GM19463 (cell line): ENCODE data around the gene HMMR.
A peak's percentile ranks its signal among the peaks of the same experiment; 100 is the strongest.

Experiments used
- ATAC-seq: cut with Tn5 transposase; IDR thresholded peaks from one replicate; pipeline ENCODE4 v1.9.1; 2021; ENCODE audit warnings: mild to moderate bottlenecking, moderate library complexity; ENCODE audit not compliant: unreplicated experiment

Gene HMMR

DNA sequence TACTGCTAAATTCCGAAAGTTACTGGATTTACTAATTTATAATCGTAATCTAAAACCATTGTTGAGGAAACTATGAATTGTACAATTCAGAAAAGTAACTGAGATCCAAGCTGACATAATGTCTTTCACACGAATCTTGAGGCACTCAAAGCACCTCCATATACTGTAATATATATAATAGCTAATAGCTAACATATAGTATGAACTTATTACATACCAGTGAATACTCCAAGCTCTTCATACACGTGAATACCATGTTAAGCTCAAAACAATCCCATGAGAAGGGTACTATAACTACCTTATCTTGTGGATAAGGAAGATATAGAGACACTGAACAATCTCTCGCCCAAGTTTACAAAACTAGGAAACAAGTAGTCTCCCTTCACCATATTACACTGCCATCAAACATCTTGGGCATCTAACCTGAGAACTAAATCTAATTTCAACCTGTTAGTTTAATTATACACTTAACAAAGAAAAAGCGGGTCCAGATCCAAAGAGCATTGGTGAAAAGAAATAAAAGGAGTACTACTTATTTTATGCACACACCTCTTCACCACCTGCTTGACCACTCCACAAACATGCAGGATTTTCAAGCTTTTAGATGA lies 1.6 kb upstream of the HMMR start:
- no peak for ATAC-seq

DNA sequence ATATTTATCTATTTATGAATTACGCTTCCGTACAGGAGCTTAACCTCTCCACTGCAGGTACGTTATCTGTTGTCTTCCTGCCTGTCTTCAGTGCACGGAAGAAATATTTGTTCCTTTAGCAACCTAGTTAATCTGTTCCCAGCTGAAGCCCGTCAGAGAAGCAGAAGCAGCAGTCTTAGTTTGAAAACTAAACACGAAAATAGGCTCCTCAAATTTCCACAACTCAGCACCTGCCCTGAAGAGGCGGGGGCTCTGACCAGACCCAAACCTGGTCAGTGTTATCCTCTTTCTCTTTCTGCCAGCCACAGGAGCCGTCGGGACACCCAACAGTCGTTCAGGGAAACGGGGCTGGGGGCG lies 992 bp upstream of the HMMR start:
- peak; percentile 2 for ATAC-seq

DNA sequence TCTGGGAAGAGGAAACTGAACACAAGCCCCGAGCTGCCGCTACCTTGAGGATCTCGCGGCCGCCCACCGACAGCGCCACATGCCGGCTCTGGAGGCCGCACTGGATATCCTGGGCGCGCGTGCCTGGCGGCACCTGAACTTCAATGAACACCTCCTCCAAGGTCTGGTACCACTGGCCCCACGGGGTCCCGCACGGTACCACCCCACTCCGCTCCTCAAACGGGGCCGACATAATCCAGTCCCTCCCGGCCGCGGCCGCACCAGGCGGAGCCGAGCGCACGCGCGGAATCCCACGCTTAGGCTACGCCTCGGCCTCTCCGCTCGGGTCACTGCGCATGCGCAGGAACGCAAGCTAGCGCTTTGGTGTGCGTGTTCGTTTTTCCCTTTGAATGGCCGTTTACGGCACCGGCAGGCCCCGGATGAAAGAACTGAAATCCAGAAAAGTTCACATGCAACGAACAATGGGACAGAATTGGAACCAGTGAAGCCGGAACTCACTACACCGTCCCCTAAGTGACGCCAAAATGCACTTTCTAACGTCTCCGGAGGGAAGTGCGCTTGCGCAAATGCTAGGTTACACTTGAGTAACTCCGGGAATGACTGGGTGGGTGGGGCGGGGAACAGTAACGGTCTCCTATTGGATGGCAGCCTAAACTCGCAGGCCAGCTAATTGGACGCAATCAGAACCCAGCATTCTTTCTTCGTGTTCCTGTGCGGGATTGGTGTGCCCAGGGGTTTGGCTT lies 442 bp upstream of the HMMR start, which contains the start of gene NUDCD2:
NUDCD2 (minus strand) TSS at position 284 of the 743 bp plus-strand sequence; CDS start at position 232, 52 bp downstream.
- peak; percentile 77 for ATAC-seq

DNA sequence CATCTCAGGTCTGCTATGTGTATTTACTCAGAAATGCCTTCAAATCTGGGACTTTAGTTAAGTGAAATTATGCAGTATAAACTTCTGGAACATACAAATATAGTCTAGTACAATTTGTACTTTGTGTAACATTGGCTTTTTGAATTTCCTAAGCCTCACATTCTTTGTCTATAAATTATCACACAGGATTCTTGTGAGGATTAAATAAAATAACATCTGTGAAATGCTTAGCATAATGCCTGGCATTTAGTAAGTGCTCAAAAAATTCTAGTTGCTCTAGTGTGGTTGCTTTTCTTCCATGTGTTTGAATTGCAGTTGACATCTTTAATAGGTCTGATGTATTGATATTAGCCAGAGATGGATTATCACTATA lies 2.6 kb downstream of the HMMR start:
- ATAC-seq: no peak

DNA sequence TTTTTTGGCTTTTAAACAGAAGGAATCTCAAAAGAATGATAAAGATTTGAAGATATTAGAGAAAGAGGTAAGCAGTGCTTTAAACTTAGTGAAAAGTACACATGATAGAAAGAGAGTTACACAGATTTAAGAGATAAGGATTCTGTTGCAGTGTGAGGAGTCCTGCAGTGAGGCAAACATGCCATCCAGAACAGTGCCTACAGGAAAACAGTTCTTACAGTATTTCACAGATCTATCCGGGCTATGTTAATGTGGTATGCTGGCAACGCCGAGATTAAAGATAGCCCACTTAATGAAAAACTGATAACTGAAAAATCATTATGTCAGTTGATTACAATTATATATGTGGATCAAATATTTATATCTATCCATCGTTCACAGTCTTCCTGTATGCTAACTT lies 7.2 kb downstream of the HMMR start:
- ATAC-seq: no peak

DNA sequence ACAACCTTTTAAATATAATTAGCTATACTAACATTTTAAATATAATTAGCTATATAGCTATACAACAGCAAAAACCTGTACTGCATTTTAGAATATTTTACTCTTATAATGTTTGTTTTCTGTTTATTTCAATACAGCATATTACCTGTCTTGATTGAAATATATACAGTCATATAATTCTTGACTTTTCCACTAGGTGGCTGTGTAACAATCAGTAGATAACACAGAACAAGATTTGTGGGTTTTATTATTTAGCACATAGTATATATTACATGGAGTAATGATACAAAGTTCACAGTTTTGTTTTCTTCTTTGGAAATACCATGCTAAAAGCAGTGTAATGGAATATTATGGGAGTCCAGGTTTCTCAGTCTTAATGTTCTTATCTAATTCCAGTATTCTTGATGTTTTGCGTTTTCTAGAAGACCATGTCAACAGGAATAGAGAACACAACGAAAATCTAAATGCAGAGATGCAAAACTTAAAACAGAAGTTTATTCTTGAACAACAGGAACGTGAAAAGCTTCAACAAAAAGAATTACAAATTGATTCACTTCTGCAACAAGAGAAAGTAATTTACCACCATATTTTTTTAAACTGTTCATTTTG lies 13.3 kb downstream of the HMMR start:
- ATAC-seq: peak; percentile 85

DNA sequence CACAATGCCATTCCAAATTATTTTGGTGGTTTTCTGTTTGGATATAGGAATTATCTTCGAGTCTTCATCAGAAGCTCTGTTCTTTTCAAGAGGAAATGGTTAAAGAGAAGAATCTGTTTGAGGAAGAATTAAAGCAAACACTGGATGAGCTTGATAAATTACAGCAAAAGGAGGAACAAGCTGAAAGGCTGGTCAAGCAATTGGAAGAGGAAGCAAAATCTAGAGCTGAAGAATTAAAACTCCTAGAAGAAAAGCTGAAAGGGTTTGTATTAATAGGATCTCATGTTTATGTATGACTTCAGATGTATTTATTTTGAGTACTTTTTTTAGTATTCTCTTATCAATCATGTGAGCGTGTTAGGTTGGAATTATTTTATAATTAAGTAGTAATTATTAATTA lies 15.0 kb downstream of the HMMR start:
- no peak for ATAC-seq

DNA sequence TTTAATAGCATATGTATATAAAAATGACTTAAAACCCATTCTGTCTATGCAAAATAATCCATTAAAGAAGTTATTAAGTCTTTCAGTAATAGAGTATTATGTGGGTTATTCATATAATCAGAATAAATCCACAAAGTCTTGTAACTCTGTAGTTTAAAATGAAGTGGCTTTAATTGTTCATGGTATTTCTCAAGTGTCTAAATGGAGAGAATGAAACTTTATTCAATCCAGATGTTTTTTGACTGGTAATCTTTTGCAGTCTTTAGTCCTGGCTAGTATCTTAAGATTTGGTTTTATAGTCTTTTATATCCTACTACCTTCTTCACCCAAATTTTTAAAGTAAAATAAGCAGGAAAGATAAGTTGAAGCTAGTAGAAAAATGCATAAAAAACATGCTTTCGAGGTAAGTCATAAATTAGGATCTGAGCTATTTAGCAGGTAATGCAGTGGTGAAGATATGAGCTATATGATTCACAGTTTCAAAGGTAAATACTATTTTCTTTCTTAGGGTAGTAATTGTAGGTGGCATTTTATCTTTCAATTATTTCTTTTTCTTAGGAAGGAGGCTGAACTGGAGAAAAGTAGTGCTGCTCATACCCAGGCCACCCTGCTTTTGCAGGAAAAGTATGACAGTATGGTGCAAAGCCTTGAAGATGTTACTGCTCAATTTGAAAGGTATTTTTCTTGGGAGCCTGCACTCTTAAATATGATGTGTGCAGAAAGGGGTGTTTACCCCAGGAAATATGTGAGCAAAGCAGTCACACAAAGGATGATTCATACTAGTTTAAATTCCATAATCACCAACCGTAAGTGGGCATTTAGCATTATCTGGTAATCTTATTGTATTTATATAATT lies 17.9 kb downstream of the HMMR start:
- no peak for ATAC-seq

DNA sequence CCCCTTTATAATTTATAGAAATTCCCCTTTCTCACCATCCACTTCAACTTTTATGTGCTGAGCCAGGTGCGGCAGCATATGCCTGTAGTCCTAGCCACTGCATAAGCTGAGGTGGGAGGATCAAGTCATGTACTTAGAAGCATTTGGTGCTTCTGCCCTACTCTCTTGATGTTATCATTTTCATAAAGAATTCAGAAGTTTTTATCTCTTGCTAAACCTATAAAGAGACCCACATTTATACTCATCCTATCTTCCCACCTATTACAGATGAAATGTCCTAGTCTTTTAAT lies 18.5 kb downstream of the HMMR start:
- ATAC-seq: no peak

DNA sequence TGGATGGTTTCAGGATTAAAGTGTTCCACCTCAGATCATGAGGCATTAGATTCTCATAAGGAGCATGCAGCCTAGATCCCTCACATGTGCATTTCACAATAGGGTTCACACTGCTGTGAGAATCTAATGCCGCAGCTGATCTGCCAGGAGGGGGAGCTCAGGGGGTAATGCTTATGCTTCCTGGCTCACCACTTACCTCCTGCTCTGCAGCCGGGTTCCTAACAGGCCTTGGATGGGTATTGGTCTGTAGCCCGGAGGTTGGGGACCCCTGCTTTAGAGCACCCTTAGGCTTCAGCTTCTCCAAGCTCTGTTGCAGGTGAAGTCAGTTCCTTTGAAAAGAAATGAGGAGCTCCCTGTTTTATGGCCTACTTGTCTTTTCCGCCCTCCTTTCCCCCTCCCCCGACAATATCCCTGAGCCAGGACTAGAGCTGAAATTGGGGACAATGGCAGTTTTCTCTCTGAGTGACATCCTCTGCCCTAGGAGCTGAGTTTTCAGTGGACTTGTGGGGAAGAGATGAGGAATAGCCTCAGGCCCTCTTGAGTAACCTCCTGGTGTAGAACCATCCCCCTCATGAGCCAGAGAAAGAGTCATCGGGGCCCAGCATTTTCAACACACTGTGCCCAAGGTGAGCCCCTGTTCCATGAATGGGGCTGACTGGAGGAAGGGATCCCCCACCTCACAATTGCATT lies 28.8 kb downstream of the HMMR start:
- ATAC-seq: no peak

DNA sequence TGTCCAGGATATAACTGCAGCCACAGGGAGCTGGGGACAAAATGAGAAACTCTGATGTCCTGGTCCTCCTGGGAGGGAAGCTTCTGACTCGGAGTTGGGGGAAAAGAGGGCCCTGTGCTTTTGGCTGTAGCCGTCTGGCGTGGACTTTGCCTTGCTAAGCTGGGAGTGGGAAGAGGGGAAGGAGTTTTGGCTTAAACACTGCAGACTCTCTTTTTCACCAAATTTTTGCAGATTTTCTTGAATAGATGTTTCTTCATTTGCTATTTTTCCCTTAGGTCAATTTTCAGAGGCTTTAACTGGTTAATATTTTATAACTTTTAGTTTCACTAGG lies 29.3 kb downstream of the HMMR start:
- ATAC-seq: peak; percentile 33

DNA sequence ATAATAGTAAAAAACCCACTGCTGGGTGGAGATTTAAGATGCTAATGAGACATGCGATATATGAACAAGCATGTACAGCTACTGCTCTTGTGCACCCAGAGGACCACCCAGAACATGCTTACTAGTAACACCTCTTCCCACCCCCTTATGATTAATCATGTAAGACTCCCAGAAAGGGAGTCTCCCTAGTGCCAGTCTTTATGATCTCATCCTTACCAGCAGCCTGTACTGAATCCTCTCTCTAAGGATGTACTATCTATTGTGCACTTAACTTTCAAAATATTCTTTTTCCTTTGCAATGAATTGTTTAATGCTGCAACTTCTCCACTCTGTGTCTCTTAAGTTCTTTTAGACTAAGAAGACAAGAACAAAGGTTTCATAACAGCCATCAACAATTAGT lies 35.9 kb downstream of the HMMR start:
- no peak for ATAC-seq

DNA sequence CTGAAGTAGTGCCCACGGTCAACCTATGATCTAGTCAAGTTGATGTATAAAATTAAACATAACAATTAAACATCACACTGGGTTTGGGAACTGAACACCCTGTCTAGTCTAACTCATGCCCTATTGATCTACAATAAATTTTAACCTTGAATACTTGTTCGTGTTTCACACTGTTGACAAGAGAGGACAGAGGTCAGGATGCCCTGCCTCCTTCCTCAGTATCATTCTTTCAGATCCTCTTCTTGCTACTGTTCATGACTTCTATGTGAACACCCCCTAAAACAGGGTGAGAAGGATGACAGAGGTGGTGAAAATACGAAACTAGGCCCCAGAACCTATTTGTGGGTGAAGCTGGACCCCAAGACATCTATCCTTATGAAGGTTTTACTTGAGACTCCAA lies 36.9 kb downstream of the HMMR start:
- no peak for ATAC-seq

DNA sequence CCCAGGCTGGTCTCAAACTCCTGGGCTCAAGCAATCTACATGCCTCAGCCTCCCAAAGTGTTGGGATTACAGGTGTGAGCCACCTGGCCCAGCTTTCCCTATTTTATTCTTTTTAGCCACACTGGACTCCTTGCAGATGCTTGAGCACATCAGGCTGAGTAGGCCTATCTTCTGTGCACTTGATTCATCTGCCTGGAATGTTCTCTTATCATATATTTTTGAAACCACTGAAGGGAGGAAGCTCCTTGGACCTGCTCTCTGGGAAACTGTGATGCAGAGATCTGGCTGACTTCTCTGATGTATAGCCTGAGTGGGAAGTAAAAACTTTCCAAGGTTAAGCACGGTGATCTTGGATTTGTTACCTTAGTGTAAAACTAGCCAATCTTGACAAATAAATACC lies 38.5 kb downstream of the HMMR start:
- no peak for ATAC-seq

DNA sequence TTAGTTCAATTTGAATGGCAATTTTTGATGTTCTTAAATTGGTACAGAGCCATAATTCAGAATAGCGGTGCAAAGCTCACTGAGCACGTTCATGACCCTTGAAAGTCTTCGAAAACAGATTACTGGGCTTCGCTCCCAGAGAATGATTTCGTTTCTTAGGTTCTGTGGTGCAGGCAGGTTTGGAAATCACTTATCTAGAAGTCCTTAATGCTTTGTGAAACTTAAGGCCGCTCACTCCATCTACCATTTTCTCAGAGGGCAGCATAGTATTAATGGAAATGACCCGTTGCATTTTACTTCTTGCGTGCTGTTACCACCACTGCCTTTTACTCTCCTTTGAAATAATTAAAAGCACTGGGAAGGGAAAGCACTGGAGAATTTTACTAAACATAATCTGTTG lies 42.1 kb downstream of the HMMR start:
- no peak for ATAC-seq

DNA sequence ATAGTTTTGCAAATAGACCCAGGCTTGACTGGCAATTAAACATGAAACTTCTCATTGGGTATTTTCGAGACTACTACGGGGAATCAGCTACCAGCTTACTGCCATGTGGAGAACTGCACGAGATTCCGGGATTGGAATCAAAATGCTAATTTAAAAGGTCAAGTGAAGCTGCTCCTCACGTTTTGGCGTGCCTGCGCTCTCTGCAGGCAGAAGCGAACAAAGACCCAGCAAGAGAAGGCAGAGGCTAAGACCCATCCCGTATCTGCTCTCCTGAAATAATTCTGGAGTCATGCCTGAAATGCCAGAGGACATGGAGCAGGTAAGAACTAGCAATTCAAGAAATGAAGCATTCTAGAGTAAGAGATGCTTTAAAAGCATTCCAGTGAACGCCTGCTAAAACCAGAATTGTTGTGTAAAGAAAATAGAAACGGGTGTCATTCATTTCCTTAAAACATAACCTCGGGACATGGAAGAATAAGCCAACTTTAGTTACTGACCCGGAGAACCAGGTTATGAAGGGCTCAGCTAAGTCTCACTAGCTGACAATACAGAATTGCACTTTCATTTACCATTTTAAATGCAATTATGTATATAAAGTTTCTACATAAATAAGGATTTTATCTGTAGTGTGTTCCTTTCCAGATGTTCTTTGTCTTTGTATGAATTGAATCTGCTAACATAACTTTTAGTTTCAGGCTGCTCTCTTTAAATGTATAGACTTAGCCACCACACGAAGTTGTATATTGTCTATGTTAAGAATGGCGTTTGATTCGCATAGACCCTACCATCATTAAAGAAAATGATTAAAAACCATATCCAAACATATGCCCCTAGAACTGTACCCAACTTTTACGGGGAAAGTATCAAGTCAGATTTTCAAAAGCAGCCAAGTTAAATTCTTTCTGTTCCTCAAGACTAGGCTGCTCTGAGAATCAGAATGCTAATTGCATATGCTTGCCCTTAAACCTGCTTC lies 43.0 kb downstream of the HMMR start:
- ATAC-seq: no peak

DNA sequence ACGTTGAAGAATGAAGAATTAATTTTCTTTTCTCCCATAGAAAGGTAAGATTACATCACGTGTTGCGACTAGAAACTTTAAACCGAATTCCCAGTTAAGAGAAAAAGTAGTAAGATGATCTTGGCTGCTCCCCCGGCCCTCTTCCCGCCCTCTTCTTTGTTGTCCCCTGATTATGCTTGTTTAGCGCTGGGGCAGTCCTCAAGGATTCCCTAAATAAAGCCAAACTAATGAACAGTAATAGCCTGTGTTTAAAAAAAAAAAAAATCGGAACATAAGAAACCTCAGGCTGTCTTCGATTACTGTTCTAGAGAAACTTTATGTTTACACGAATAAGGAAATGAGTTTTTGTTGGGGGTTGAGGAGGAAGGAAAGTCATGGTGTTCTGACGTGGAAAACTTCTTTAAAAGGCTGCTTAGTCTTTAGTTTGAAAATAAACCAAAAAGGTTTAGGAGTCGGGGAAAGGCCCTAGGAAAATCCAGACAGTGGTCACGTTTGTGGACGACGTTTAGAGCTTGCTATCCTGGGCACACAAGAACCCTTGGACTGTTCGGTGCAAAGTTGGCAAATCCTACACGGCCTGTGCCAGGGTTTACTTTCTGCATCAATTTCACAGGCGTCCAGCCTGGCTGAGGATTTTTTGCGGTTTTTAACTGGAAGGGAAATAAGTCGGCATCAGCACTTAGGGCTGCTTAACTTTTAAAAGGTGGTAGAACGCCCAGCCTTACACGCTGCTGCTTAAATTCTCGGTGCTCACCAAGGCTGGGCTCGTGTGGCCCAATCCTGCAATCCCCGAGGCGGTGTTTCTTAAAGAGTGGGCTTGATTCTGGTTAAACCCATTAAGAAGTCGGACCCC lies 43.9 kb downstream of the HMMR start:
- no peak for ATAC-seq

DNA sequence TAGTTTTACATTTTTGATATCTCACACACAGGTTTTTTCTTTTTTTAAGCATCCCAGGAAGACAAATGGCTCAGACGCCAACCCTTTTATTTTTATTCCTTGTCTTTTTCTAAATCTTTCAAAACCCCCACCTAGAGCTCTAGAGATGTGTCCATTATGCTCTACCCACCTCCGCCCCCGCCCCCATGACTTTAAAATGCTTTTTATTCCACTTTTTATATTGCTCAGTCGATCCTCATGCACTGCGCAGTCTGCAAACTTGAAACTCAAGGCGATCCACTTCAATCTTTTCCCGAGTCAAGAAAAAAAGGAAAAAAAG lies 44.6 kb downstream of the HMMR start:
- ATAC-seq: no peak

DNA sequence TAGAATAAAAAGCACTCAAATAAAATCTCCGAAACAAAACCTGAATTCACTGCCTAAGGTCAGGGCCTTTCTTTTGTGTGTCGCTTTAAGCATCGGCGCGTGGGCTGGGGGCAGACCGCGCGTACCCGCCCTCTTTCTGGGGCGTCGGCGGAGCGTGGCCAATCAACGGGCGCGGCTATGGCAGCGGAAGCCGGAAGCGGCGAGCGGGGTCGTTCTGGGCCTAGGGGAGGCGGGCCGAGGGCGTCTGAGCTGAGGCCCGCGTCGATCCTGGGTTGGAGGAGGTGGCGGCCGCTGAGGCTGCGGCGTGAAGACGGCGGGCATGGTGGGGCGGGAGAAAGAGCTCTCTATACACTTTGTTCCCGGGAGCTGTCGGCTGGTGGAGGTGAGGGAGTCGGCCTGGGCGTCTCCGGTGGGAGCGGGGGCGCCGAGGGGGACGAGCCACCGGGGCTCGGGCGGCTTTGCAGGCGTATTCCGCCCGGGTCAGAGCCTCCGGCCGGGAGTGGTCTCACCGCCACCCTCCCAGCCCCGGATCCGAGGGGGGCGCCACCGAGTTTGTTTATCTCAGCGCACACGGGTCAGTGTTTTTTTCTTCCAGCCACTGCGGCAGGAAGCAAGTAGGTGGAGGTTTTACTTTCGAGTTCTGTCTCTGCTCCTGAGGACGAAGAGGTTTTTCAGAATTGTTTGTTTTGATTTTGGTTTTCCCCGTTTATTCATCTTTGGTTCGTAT lies 45.1 kb downstream of the HMMR start, which contains the start of gene MAT2B:
MAT2B (plus strand) TSS at position 252 of the 727 bp plus-strand sequence; CDS start at position 320, 68 bp downstream.
- peak; percentile 82 for ATAC-seq
